Bladder microvascular endothelial cell (primary cell): ENCODE data around the gene NMRK1. TPM values are rescaled to one million over a fixed set of nuclear protein-coding genes. Genes with fewer than 3 reads are reported as not detected.

ENCODE experiments used
- total RNA-seq: library from RNA; depleted of rRNA; stranded (reverse); fragments of >200 nt; gene quantifications from 2 replicates; pipeline ENCODE4 v1.2.3, GENCODE V29; 2014

The NMRK1 gene
- total RNA-seq: 30.9 and 36.1 TPM in 2 replicates

GRCh38 chr9:75087824-75088645, at the start of gene NMRK1, which contains the start of gene OSTF1:
Gene NMRK1, minus strand, starts transcription at chr9:75088155. Its CDS starts 5,040 bp downstream, at chr9:75083115.
Gene OSTF1, plus strand, starts transcription at chr9:75088514. Its CDS starts 179 bp downstream, at chr9:75088693.

Other genes with a start within 250 kb of the NMRK1 start
- gene TRPM6, start 200.2 kb downstream of the NMRK1 start, total RNA-seq: 1.8 and 2.3 TPM in 2 replicates
- 3.8 and 8.1 TPM in 2 replicates for gene C9orf40, start 135.2 kb downstream of the NMRK1 start, total RNA-seq
- 17.1 and 17.8 TPM in 2 replicates for gene CARNMT1, start 59.9 kb downstream of the NMRK1 start, total RNA-seq
- 108 and 111 TPM in 2 replicates for gene OSTF1, start 359 bp upstream of the NMRK1 start, total RNA-seq